Mesothelial cell of epicardium (in vitro differentiated cells): ENCODE measurements around the gene BANF1. TPM values are rescaled to one million over a fixed set of nuclear protein-coding genes. Genes with fewer than 3 reads are reported as not detected.

Experiments used
- DNase-seq, 2 experiments: peaks; one replicate each; pipeline ENCODE4 v3.0.0; 2021; ENCODE audit warnings: low spot score in 2 of 2; ENCODE audit not compliant: unreplicated experiment in 2 of 2
- H3K27ac Mint-ChIP-seq: 2 replicates; pipeline ENCODE4 v1.8.0; 2021; ENCODE audit warnings: mixed read lengths
- H3K27me3 Mint-ChIP-seq: 2 replicates; pipeline ENCODE4 v1.8.0; 2021; ENCODE audit warnings: low read depth, mixed read lengths
- H3K36me3 Mint-ChIP-seq: 2 replicates; pipeline ENCODE4 v1.8.0; 2021; ENCODE audit warnings: mixed read lengths
- H3K4me1 Mint-ChIP-seq: 2 replicates; pipeline ENCODE4 v1.8.0; 2021; ENCODE audit warnings: mixed read lengths
- H3K4me3 Mint-ChIP-seq: 2 replicates; pipeline ENCODE4 v1.8.0; 2021; ENCODE audit warnings: mild to moderate bottlenecking, moderate library complexity, mixed read lengths
- H3K9me3 Mint-ChIP-seq: 2 replicates; pipeline ENCODE4 v1.8.0; 2021; ENCODE audit warnings: mixed read lengths
- total RNA-seq: library from RNA; stranded (reverse); gene quantifications from 3 replicates; pipeline ENCODE4 v1.2.1, GENCODE V29; 2021
- TF ChIP-seq, protein P1 (sequence below): fragments of 200-600 bp; sonication (generic); IDR thresholded peaks from one replicate; pipeline ENCODE4 v1.5.0; 2021; ENCODE audit warnings: antibody characterized with exemption; ENCODE audit not compliant: unreplicated experiment

The BANF1 gene
- total RNA-seq, 1 donor from 2014 or later: 170 TPM

DNA sequence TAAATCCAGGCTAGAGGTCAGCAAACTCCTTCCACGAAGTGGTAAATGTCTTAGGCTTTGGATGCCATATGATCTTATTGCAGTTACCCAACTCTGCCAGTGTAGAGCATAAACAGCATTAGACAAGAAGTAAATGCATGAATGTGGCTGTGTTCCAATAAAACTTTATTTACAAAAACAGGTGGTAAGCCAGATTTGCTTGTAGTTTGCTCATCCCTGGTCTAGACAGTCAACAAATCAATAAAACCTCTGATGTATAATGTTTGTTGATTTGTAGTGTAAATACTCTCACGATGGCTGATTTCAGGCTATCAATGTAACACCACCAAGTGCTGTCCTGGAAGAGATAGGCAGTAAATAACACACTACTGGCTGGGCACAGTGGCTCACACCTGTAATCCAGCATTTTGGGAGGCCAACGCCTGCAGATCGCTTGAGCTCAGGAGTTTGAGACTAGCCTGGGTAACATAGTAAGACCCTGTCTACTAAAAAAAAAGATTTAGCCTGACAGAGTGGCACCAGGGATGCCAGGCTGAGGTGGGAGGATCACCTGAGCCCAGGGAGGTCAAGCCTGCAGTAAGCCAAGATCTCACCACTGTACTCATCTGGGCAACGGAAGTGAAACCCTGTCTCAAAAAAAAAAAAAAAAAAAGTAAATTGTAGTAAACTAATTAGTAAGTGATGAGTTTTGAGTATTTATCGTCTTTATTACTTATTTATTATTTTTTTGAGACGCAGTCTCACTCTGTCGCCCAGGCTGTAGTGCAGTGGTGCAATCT lies 30.8 kb downstream of the BANF1 start:
- no peak for DNase-seq
- TF ChIP-seq, protein P1, sequence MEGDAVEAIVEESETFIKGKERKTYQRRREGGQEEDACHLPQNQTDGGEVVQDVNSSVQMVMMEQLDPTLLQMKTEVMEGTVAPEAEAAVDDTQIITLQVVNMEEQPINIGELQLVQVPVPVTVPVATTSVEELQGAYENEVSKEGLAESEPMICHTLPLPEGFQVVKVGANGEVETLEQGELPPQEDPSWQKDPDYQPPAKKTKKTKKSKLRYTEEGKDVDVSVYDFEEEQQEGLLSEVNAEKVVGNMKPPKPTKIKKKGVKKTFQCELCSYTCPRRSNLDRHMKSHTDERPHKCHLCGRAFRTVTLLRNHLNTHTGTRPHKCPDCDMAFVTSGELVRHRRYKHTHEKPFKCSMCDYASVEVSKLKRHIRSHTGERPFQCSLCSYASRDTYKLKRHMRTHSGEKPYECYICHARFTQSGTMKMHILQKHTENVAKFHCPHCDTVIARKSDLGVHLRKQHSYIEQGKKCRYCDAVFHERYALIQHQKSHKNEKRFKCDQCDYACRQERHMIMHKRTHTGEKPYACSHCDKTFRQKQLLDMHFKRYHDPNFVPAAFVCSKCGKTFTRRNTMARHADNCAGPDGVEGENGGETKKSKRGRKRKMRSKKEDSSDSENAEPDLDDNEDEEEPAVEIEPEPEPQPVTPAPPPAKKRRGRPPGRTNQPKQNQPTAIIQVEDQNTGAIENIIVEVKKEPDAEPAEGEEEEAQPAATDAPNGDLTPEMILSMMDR: no peak
- Mint-ChIP-seq H3K27ac (no peak overlapping the region), H3K4me1 (no peaks in the 10 kb centered on the region), H3K4me3 (no peak overlapping the region), H3K9me3 (peaks cover 3% of the 10 kb centered on the region), H3K27me3 (peaks cover 10% of the 10 kb centered on the region), H3K36me3 (no peaks in the 10 kb centered on the region)

DNA sequence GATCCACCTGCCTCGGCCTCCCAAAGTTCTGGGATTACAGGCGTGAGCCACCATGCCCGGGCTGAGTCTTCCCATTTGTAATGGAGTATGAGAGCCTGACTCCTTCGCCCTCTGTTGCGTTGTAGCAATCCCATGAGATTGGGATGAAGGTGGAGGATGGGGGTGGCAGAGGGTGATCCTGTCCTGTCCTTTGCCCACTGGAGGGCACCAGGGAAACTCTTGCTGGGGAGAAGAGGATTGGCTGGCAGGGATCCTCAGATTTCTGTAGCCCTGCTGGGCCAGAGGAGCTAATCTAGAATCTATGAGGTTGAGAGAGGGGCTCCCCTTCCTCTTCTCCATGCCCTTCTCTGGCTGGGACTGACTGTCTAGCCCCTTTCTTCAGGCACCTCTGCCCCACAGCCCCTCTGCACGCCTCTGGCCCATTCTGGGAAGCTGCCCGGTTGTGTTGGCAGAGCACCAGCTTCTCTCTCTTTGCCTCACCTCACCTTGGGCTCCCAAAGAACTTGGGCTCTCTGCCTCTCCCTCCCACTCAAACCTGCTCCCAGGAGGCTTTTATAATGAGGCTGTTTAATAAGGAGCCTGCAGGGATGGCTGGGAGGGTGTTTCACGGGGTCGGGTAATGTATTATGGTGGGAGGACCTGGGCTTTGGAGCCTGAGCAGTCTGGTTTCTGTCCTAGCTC lies 33.5 kb downstream of the BANF1 start:
- Mint-ChIP-seq H3K27me3 (peaks cover 10% of the 10 kb centered on the region), H3K4me1 (no peaks in the 10 kb centered on the region), H3K36me3 (no peaks in the 10 kb centered on the region), H3K27ac (no peak overlapping the region), H3K9me3 (peaks cover 3% of the 10 kb centered on the region), H3K4me3 (no peak overlapping the region)
- no peak for DNase-seq
- TF ChIP-seq, protein P1: no peak

DNA sequence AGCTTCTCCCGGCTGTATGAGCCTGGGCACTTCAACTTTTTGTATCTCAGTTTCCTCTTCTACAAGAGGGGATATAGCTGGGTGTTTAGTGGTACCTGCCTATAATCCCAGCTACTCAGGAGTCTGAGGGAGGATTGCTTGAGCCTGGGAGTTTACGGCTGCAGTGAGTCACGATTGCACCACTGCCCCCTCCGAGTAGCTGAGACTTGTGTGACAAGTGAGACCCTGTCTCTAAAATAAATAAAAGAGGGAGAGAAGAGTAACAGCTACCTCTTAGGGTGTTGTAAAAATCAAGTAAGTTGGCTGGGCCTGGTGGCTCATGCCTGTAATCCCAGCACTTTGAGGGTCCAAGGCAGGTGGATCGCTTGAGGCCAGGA lies 34.0 kb downstream of the BANF1 start:
- Mint-ChIP-seq H3K27ac (no peak overlapping the region), H3K27me3 (peaks cover 10% of the 10 kb centered on the region), H3K9me3 (peaks cover 3% of the 10 kb centered on the region), H3K36me3 (no peaks in the 10 kb centered on the region), H3K4me1 (no peaks in the 10 kb centered on the region), H3K4me3 (no peak overlapping the region)
- no peak for DNase-seq
- TF ChIP-seq, protein P1: no peak

DNA sequence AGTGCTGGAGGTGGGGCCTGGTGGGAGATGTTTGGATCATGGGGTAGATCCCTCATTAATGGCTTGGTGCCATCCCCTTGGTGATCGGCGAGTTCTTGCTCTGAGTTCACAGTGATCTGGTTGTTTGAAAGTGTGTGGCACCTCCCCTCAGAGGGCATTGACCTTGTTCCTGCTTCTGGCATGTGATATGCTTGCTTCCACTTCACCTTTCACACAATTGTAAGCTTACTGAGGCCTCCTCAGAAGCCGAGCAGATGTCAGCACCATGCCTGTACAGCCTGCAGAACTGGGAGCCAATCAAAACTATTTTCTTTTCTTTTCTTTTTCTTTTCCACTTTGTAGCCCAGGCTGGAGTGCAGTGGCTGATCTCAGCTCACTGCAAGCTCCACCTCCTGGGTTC lies 35.0 kb downstream of the BANF1 start:
- DNase-seq: no peak
- TF ChIP-seq, protein P1: no peak
- Mint-ChIP-seq H3K9me3 (peaks cover 3% of the 10 kb centered on the region), H3K27me3 (peaks cover 9% of the 10 kb centered on the region), H3K4me3 (no peak overlapping the region), H3K27ac (no peak overlapping the region), H3K36me3 (no peaks in the 10 kb centered on the region), H3K4me1 (no peaks in the 10 kb centered on the region)

DNA sequence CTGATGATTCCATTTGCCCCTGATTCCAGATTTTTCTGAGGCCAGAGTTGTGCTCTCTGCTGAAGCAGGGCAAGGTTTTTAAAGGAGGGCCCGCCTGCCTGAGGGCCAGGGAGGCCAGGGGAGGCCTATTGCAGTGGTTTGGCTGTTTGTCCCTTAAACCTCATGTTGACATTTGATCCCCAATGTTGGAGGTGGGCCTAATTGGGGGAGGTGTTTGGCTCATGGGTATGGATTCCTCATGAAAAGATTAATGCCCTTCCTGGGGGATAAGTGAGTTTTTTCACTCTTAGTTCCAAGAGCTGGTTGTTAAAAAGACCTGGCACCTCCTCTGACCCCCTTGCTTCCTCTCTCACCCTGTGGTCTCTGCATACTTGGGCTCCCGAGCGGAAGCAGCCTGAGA lies 37.5 kb downstream of the BANF1 start:
- TF ChIP-seq, protein P1: no peak
- H3K27me3 Mint-ChIP-seq: peaks cover 6% of the 10 kb centered on the region

More for the DNA sequence above, 37.5 kb downstream of the BANF1 start:
- Mint-ChIP-seq H3K36me3 (no peaks in the 10 kb centered on the region), H3K9me3 (peaks cover 3% of the 10 kb centered on the region), H3K27ac (no peak overlapping the region), H3K4me3 (no peak overlapping the region), H3K4me1 (no peaks in the 10 kb centered on the region)
- DNase-seq: no peak
